H1 (cell line): ENCODE data around the gene CYTL1. TPM values are rescaled to one million over a fixed set of nuclear protein-coding genes. Genes with fewer than 3 reads are reported as not detected.

Experiments
- CTCF ChIA-PET: fragments of 300-600 bp; sonication (Branson Sonifier 250); formaldehyde crosslinking; loops from one replicate; lab custom pipeline; 2021; ENCODE audit not compliant: partially characterized antibody; lab: Charles Lee
- POLR2A ChIA-PET: fragments of 300-600 bp; sonication (Branson Sonifier 250); formaldehyde crosslinking; loops from one replicate; lab custom pipeline; 2021; ENCODE audit warnings: inconsistent platforms; ENCODE audit not compliant: partially characterized antibody; lab: Charles Lee
- DNase-seq, 2 experiments: peaks; one replicate each; pipeline versions ENCODE4 v3.0.0 to v3.0.0-alpha.2; 2010 to 2022; ENCODE audit warnings: low spot score in 2 of 2, low read depth in 1 of 2, mixed read lengths in 1 of 2
- FAIRE-seq: peaks from 2 replicates; lab custom pipeline; 2011; peaks lifted over from hg19 to GRCh38; lab: Jason Lieb, UNC
- H2AFZ ChIP-seq: 2 replicates; pipeline ENCODE4 v1.8.1; 2012; ENCODE audit warnings: low read length, inconsistent platforms
- H2AK5ac ChIP-seq: 2 replicates; pipeline ENCODE4 v1.6.1; 2013; ENCODE audit warnings: low read depth, low read length
- H2BK120ac ChIP-seq: replicated peaks from 2 replicates; pipeline ENCODE3; 2013; ENCODE audit warnings: low read depth, low read length, inconsistent platforms
- H2BK12ac ChIP-seq: 2 replicates; pipeline ENCODE4 v1.6.1; 2013; ENCODE audit warnings: low read depth, low read length
- H2BK15ac ChIP-seq: 2 replicates; pipeline ENCODE4 v1.6.1; 2013; ENCODE audit warnings: low read length
- H2BK20ac ChIP-seq: 2 replicates; pipeline ENCODE4 v1.6.1; 2013; ENCODE audit warnings: low read length
- H2BK5ac ChIP-seq: 2 replicates; pipeline ENCODE4 v1.6.1; 2013; ENCODE audit warnings: low read depth, low read length
- H3K14ac ChIP-seq: 2 replicates; pipeline ENCODE4 v1.6.1; 2013; ENCODE audit warnings: inconsistent platforms; ENCODE audit not compliant: insufficient read length
- H3K18ac ChIP-seq: 2 replicates; pipeline ENCODE4 v1.6.1; 2013; ENCODE audit warnings: low read length; ENCODE audit errors: extremely low read depth
- H3K23ac ChIP-seq: 2 replicates; pipeline ENCODE4 v1.6.1; 2013; ENCODE audit warnings: inconsistent platforms; ENCODE audit not compliant: insufficient read length
- H3K23me2 ChIP-seq: 2 replicates; pipeline ENCODE4 v1.6.1; 2013; ENCODE audit warnings: low read depth, low read length
- H3K27ac ChIP-seq: 2 replicates; pipeline ENCODE4 v1.6.1; 2011; ENCODE audit warnings: low read depth, low read length, inconsistent platforms
- H3K27me3 ChIP-seq, 4 experiments: replicated peaks in 1 of 4; 1 replicate in 1 of 4; 2 replicates in 3 of 4; pipeline versions ENCODE4 v1.6.1 to v1.8.1; 2011 to 2013; ENCODE audit warnings: low read length in 3 of 4, mild to moderate bottlenecking in 3 of 4, inconsistent platforms in 2 of 4, mixed read lengths in 2 of 4, moderate library complexity in 1 of 4; ENCODE audit not compliant: control insufficient read depth in 3 of 4, insufficient read depth in 3 of 4; ENCODE audit errors: extremely low read depth in 1 of 4
- H3K36me3 ChIP-seq, 4 experiments: 2 replicates each; pipeline versions ENCODE4 v1.6.1 to v1.8.1; 2011 to 2013; ENCODE audit warnings: mild to moderate bottlenecking in 4 of 4, low read length in 3 of 4, moderate library complexity in 2 of 4, control low read depth in 1 of 4, inconsistent platforms in 1 of 4; ENCODE audit not compliant: insufficient read depth in 4 of 4, control insufficient read depth in 2 of 4
- H3K4ac ChIP-seq: replicated peaks from 2 replicates; pipeline ENCODE3; 2013; ENCODE audit warnings: low read length, low read depth, mixed read lengths, inconsistent platforms; ENCODE audit not compliant: insufficient read length
- H3K4me1 ChIP-seq, 4 experiments: replicated peaks in 1 of 4; 1 replicate in 1 of 4; 2 replicates in 3 of 4; pipeline versions ENCODE4 v1.6.1 to v1.8.1; 2011 to 2013; ENCODE audit warnings: low read length in 3 of 4, inconsistent platforms in 2 of 4, mixed read lengths in 1 of 4; ENCODE audit not compliant: insufficient read depth in 4 of 4, control insufficient read depth in 3 of 4
- H3K4me2 ChIP-seq, 2 experiments: 2 replicates each; pipeline versions ENCODE4 v1.6.1 to v1.8.1; 2011 to 2013; ENCODE audit warnings: low read depth in 2 of 2, low read length in 2 of 2, control low read depth in 1 of 2, inconsistent platforms in 1 of 2, mild to moderate bottlenecking in 1 of 2; ENCODE audit not compliant: insufficient read depth in 1 of 2
- H3K4me3 ChIP-seq, 4 experiments: fragments of 200-600, 300-600 bp in 1 of 4; sonication (generic), shearing (Covaris generic), sonication (Bioruptor Twin) in 1 of 4; 2 replicates each; pipeline versions ENCODE4 v1.5.1 to v1.8.1; 2011 to 2016; ENCODE audit warnings: low read length in 4 of 4, low read depth in 3 of 4, control low read depth in 2 of 4, inconsistent platforms in 2 of 4, mild to moderate bottlenecking in 2 of 4, mixed read lengths in 1 of 4, moderate library complexity in 1 of 4; ENCODE audit not compliant: insufficient read depth in 2 of 4; ENCODE audit errors: extremely low read depth in 1 of 4
- H3K56ac ChIP-seq: replicated peaks from 2 replicates; pipeline ENCODE3; 2013; ENCODE audit warnings: low read depth, mild to moderate bottlenecking, mixed read lengths, low read length, inconsistent platforms; ENCODE audit not compliant: insufficient read length
- H3K79me1 ChIP-seq: 2 replicates; pipeline ENCODE4 v1.6.1; 2013; ENCODE audit warnings: low read depth, low read length, control low read depth
- H3K79me2 ChIP-seq, 2 experiments: 2 replicates each; pipeline versions ENCODE4 v1.6.1 to v1.8.1; 2012 to 2013; ENCODE audit warnings: low read length in 2 of 2, mild to moderate bottlenecking in 2 of 2, inconsistent platforms in 1 of 2; ENCODE audit not compliant: insufficient read depth in 2 of 2, control insufficient read depth in 1 of 2
- H3K9ac ChIP-seq, 4 experiments: replicated peaks in 1 of 4; 1 replicate in 1 of 4; 2 replicates in 3 of 4; pipeline versions ENCODE4 v1.6.1 to v1.8.1; 2011 to 2013; ENCODE audit warnings: low read depth in 3 of 4, low read length in 3 of 4, control low read depth in 2 of 4, mild to moderate bottlenecking in 2 of 4, moderate library complexity in 2 of 4, inconsistent platforms in 1 of 4; ENCODE audit errors: extremely low read depth in 1 of 4
- H3K9me3 ChIP-seq, 2 experiments: 2 replicates each; pipeline versions ENCODE4 v1.6.1 to v1.8.1; 2012 to 2013; ENCODE audit warnings: mild to moderate bottlenecking in 2 of 2, moderate library complexity in 2 of 2, control low read depth in 1 of 2, inconsistent platforms in 1 of 2, low read depth in 1 of 2, low read length in 1 of 2, mixed read lengths in 1 of 2; ENCODE audit not compliant: insufficient read depth in 2 of 2
- H4K20me1 ChIP-seq, 2 experiments: replicated peaks in 1 of 2; 2 replicates each; pipeline versions ENCODE3 to v1.8.1; 2011 to 2013; ENCODE audit warnings: inconsistent platforms in 2 of 2, low read length in 2 of 2, mild to moderate bottlenecking in 1 of 2; ENCODE audit not compliant: insufficient read depth in 2 of 2, control insufficient read depth in 1 of 2
- H4K5ac ChIP-seq: 2 replicates; pipeline ENCODE4 v1.6.1; 2013; ENCODE audit warnings: low read length, low read depth, mixed read lengths, inconsistent platforms; ENCODE audit not compliant: insufficient read length
- H4K8ac ChIP-seq: 2 replicates; pipeline ENCODE4 v1.8.0; 2013; ENCODE audit warnings: mild to moderate bottlenecking, moderate library complexity, low read length, inconsistent platforms; ENCODE audit not compliant: insufficient read depth; ENCODE audit errors: extremely low read depth
- H4K91ac ChIP-seq: replicated peaks from 2 replicates; pipeline ENCODE3; 2013; ENCODE audit warnings: low read length, mixed read lengths, inconsistent platforms; ENCODE audit not compliant: insufficient read length
- ATF3 ChIP-seq: IDR thresholded peaks from 2 replicates; pipeline ENCODE4 v1.6.1; 2011; ENCODE audit warnings: low read depth, mild to moderate bottlenecking, low read length; ENCODE audit not compliant: insufficient read depth
- BACH1 ChIP-seq: IDR thresholded peaks from 2 replicates; pipeline ENCODE4 v1.6.1; 2012; ENCODE audit warnings: low read length, improper control_type of control experiment
- BRCA1 ChIP-seq: IDR thresholded peaks from 2 replicates; pipeline ENCODE4 v1.6.1; 2012; ENCODE audit warnings: low read depth, low read length, improper control_type of control experiment
- JUND ChIP-seq: IDR thresholded peaks from 2 replicates; pipeline ENCODE4 v1.6.1; 2011; ENCODE audit warnings: mild to moderate bottlenecking, improper control_type of control experiment, low read length
- POLR2A ChIP-seq, 2 experiments: IDR thresholded peaks; 1 replicate in 1 of 2; 2 replicates in 1 of 2; pipeline ENCODE4 v1.6.1; 2011; ENCODE audit warnings: low read depth in 2 of 2, low read length in 2 of 2, mild to moderate bottlenecking in 2 of 2; ENCODE audit errors: control extremely low read depth in 1 of 2
- RAD21 ChIP-seq, 2 experiments: IDR thresholded peaks in 1 of 2; conservative IDR thresholded peaks in 1 of 2; 2 replicates each; pipeline ENCODE4 v1.6.1; 2011; ENCODE audit warnings: low read depth in 2 of 2, low read length in 2 of 2, improper control_type of control experiment in 1 of 2, inconsistent platforms in 1 of 2, mild to moderate bottlenecking in 1 of 2, moderate library complexity in 1 of 2
- RXRA ChIP-seq: IDR thresholded peaks from 2 replicates; pipeline ENCODE4 v1.6.1; 2011; ENCODE audit warnings: low read depth, mild to moderate bottlenecking, low read length, moderate library complexity; ENCODE audit not compliant: insufficient read depth
- SIN3A ChIP-seq, 2 experiments: IDR thresholded peaks in 1 of 2; conservative IDR thresholded peaks in 1 of 2; 2 replicates each; pipeline ENCODE4 v1.6.1; 2011 to 2012; ENCODE audit warnings: low read length in 2 of 2, improper control_type of control experiment in 1 of 2, low read depth in 1 of 2, mild to moderate bottlenecking in 1 of 2
- SP4 ChIP-seq: IDR thresholded peaks from 2 replicates; pipeline ENCODE4 v1.6.1; 2012; ENCODE audit warnings: low read length, inconsistent platforms
- SUZ12 ChIP-seq: fragments of 200-600 bp; sonication (generic); IDR thresholded peaks from 2 replicates; pipeline ENCODE4 v1.6.1; 2012; ENCODE audit warnings: mild to moderate bottlenecking, inconsistent platforms, low read length, moderate library complexity, mixed read lengths
- WGBS, 2 experiments: shearing (Covaris generic) in 1 of 2; methylation state at CpG; one replicate each; pipeline versions ENCODE4 v1.1.6 to v1.1.7; 2013 to 2015; ENCODE audit warnings: low lambda C conversion rate in 2 of 2, mixed read lengths in 2 of 2, inconsistent platforms in 1 of 2, low coverage in 1 of 2, missing lambda C conversion rate in 1 of 2; ENCODE audit not compliant: insufficient replicate concordance in 2 of 2, insufficient coverage in 1 of 2, insufficient read length in 1 of 2; ENCODE audit errors: extremely low coverage in 1 of 2, missing lambda C conversion rate in 1 of 2; 5-methylcytosine and 5-hydroxymethylcytosine counted together
- polyA plus RNA-seq, 7 experiments: library from polyadenylated mRNA; depleted of rRNA in 3 of 7; stranded (reverse) in 5 of 7; unstranded in 2 of 7; fragments of >200 nt in 5 of 7; fragments of 200-250 nt in 2 of 7; gene quantifications; 1 replicate in 5 of 7; 2 replicates in 1 of 7; 4 replicates in 1 of 7; pipeline versions ENCODE4 v1.2.1 to v1.2.3, GENCODE V29; 2011 to 2013; ENCODE audit warnings: missing spikeins in 2 of 7, mixed read lengths in 2 of 7
- total RNA-seq: library from RNA; stranded (reverse); fragmentation: NEBNext Ultra II Directional; extraction: Animal tissue kit (Norgen Biotek cat#: 25700); gene quantifications from 2 replicates; pipeline ENCODE4 v1.2.1, GENCODE V29; 2021

CYTL1 gene
- total and polyA plus RNA-seq, 2 of the 8 experiments (the other 6 are each of a cell fraction or from before 2014, with no cell fraction given): 8.6 to 9.8 TPM

- no peak overlapping the region for H2BK12ac ChIP-seq
- POLR2A ChIA-PET: no interaction called here
- no peaks in the 10 kb centered on the region for H3K23me2 ChIP-seq
- H3K9me3 ChIP-seq: peaks cover 16 to 23% of the 10 kb centered on the region in 2 experiments
- H4K5ac ChIP-seq: no peak overlapping the region
- H2AK5ac ChIP-seq: no peak overlapping the region
- no peak for TF ChIP-seq SIN3A (conservative IDR thresholded peaks at IDR 0.05 in 1 of 2, IDR thresholded peaks at IDR 0.05 in 1 of 2; ENCODE audit: low read depth in 1 of 2, low read length in 2 of 2)
- no peak for TF ChIP-seq BACH1
- TF ChIP-seq ATF3: no peak
- no peak for TF ChIP-seq POLR2A (IDR thresholded peaks at IDR 0.05; ENCODE audit: control extremely low read depth in 1 of 2, low read depth in 2 of 2, low read length in 2 of 2)
- TF ChIP-seq SP4: no peak
- TF ChIP-seq JUND: no peak
- no peak for TF ChIP-seq BRCA1
- TF ChIP-seq RXRA: no peak
- TF ChIP-seq RAD21 (IDR thresholded peaks at IDR 0.05 in 1 of 2, conservative IDR thresholded peaks at IDR 0.05 in 1 of 2; ENCODE audit: low read depth in 2 of 2, low read length in 2 of 2): no peak
- no peak for TF ChIP-seq SUZ12
- H3K79me1 ChIP-seq: no peaks in the 10 kb centered on the region
- DNase-seq (no peak), FAIRE-seq (no peak)
- no peak overlapping the region for H3K4me3 ChIP-seq
- no peak overlapping the region for H2BK20ac ChIP-seq
- H4K91ac ChIP-seq: no peak overlapping the region
- WGBS, 2 experiments: 95% methylated on average over 1 of the region's 1 CpG; no CpG with 5 or more reads in 1 of the 2 experiments
- H3K36me3 ChIP-seq: no peaks in the 10 kb centered on the region
- H3K27ac ChIP-seq: no peak overlapping the region
- H2BK15ac ChIP-seq: no peak overlapping the region
- no peaks in the 10 kb centered on the region for H3K79me2 ChIP-seq
- no peak overlapping the region for H3K4me2 ChIP-seq
- H3K4me1 ChIP-seq: no peaks in the 10 kb centered on the region
- H2BK120ac ChIP-seq: no peak overlapping the region
- CTCF ChIA-PET: no interaction called here
- H3K14ac ChIP-seq: no peak overlapping the region
- H3K27me3 ChIP-seq: no peaks in the 10 kb centered on the region; a peak in 1 of 7 replicates
- H3K9ac ChIP-seq: no peak overlapping the region
- H2BK5ac ChIP-seq: no peak overlapping the region
- H4K20me1 ChIP-seq: no peaks in the 10 kb centered on the region
- no peak overlapping the region for H2AFZ ChIP-seq
- H3K4ac ChIP-seq: no peak overlapping the region
- H3K23ac ChIP-seq: no peak overlapping the region
- H3K56ac ChIP-seq: no peak overlapping the region
- H3K18ac ChIP-seq: no peak overlapping the region
- H4K8ac ChIP-seq: no peak overlapping the region
Observed at GRCh38 chr4:4971796-4972195, 47.5 kb downstream of the CYTL1 start.
